ENCODE results near the gene IFFO2. TPM values are rescaled to one million over a fixed set of nuclear protein-coding genes. Genes with fewer than 3 reads are reported as not detected.

The IFFO2 gene
- total RNA-seq, 3 donors from 2014 or later (not counting 1 experiment from before 2014, with no cell fraction given), result 52.4 to 105 (median 66.5) TPM

- Mint-ChIP-seq H3K9me3 (no peaks in the 10 kb centered on the region), H3K27me3 (ENCODE audit: low read depth in 2 of 2) (peaks cover 0 to 4% of the 10 kb centered on the region in 2 donors), H3K4me3 (peak overlapping the region; percentile 84), H3K4me1 (peaks cover 40 to 46% of the 10 kb centered on the region in 2 donors), H3K27ac (peak overlapping the region; percentile 85 to 93), H3K36me3 (no peaks in the 10 kb centered on the region)
- intact Hi-C loops (cut with micrococcal nuclease), result loop anchor here (2.0 kb wide), 1 partner anchor 55 kb away; the partner anchor contains the start of gene ALDH4A1
- no peak overlapping the region for H3K4me3 ChIP-seq (ENCODE audit: low read length)
- no peak for ATAC-seq
- H3K9me3 ChIP-seq (ENCODE audit: control insufficient read depth, insufficient read depth, low read length), result no peaks in the 10 kb centered on the region
- H3K27ac ChIP-seq (ENCODE audit: low read length), result no peak overlapping the region
- no peaks in the 10 kb centered on the region for H3K36me3 ChIP-seq (ENCODE audit: control insufficient read depth, insufficient read depth, low read length)
- H3K27me3 ChIP-seq (ENCODE audit: control insufficient read depth, insufficient read depth, low read length), result no peaks in the 10 kb centered on the region
- WGBS (ENCODE audit: insufficient coverage), result 60% methylated on average over 17 of the region's 17 CpGs
- DNase-seq, result peak in 1 of 2 donors; percentile 57
- TF ChIP-seq CTCF (IDR thresholded peaks at IDR 0.05), result no peak
- H3K4me1 ChIP-seq (ENCODE audit: control insufficient read depth, insufficient read depth, low read length), result peaks cover 40% of the 10 kb centered on the region
These were observed 1.2 kb upstream of the IFFO2 start for GRCh38 chr1:18957532-18958300.

GRCh38 chr1:18957136-18957521, 653 bp upstream of the IFFO2 start:
- Histone ChIP-seq H3K4me1 (ENCODE audit: control insufficient read depth, insufficient read depth, low read length) (peaks cover 46% of the 10 kb centered on the region), H3K4me3 (ENCODE audit: low read length) (peak overlapping the region; percentile 62), H3K27me3 (ENCODE audit: control insufficient read depth, insufficient read depth, low read length) (no peaks in the 10 kb centered on the region), H3K36me3 (ENCODE audit: control insufficient read depth, insufficient read depth, low read length) (no peaks in the 10 kb centered on the region), H3K9me3 (ENCODE audit: control insufficient read depth, insufficient read depth, low read length) (no peaks in the 10 kb centered on the region), H3K27ac (ENCODE audit: low read length) (peak overlapping the region; percentile 48)
- intact Hi-C loops (cut with micrococcal nuclease), result loop anchor here (2.0 kb wide), 1 partner anchor 54 kb away; the partner anchor contains the start of gene ALDH4A1
- WGBS (ENCODE audit: insufficient coverage), result 4% methylated on average over 27 of the region's 27 CpGs
- H3K36me3 Mint-ChIP-seq, result no peaks in the 10 kb centered on the region
- H3K4me3 Mint-ChIP-seq, result peak overlapping the region; percentile 84
- no peak for DNase-seq
- peaks cover 0 to 4% of the 10 kb centered on the region in 2 donors for H3K27me3 Mint-ChIP-seq (ENCODE audit: low read depth in 2 of 2)
- no peak for TF ChIP-seq CTCF (IDR thresholded peaks at IDR 0.05)
- peak overlapping the region; percentile 85 to 93 for H3K27ac Mint-ChIP-seq
- H3K4me1 Mint-ChIP-seq, result peaks cover 46 to 52% of the 10 kb centered on the region in 2 donors
- ATAC-seq, result no peak
- no peaks in the 10 kb centered on the region for H3K9me3 Mint-ChIP-seq

- Histone ChIP-seq H3K4me3 (ENCODE audit: low read length) (peak overlapping the region; percentile 54), H3K27ac (ENCODE audit: low read length) (peak overlapping the region; percentile 49), H3K36me3 (ENCODE audit: control insufficient read depth, insufficient read depth, low read length) (no peaks in the 10 kb centered on the region), H3K4me1 (ENCODE audit: control insufficient read depth, insufficient read depth, low read length) (peaks cover 61% of the 10 kb centered on the region), H3K9me3 (ENCODE audit: control insufficient read depth, insufficient read depth, low read length) (no peaks in the 10 kb centered on the region), H3K27me3 (ENCODE audit: control insufficient read depth, insufficient read depth, low read length) (no peaks in the 10 kb centered on the region)
- ATAC-seq (peak in 1 of 3 donors; percentile 1), DNase-seq (peak; percentile 48 to 77)
- under 1% methylated on average over 90 of the region's 90 CpGs for WGBS (ENCODE audit: insufficient coverage)
- TF ChIP-seq CTCF (IDR thresholded peaks at IDR 0.05), result no peak
- Mint-ChIP-seq H3K4me3 (peak overlapping the region; percentile 87), H3K27ac (peak overlapping the region; percentile 99 to 100), H3K36me3 (no peaks in the 10 kb centered on the region), H3K9me3 (no peaks in the 10 kb centered on the region), H3K4me1 (peaks cover 61 to 66% of the 10 kb centered on the region in 2 donors), H3K27me3 (ENCODE audit: low read depth in 2 of 2) (peaks cover 0 to 3% of the 10 kb centered on the region in 2 donors)
- intact Hi-C loops (cut with micrococcal nuclease), result loop anchor here (2.0 kb wide), 1 partner anchor 53 kb away; the partner anchor contains the start of gene ALDH4A1
These were observed 859 bp downstream of the IFFO2 start for GRCh38 chr1:18955441-18956192.

All from natural killer cell (primary cell).